ENCODE measurements around the gene ISG20. TPM values are rescaled to one million over a fixed set of nuclear protein-coding genes. Genes with fewer than 3 reads are reported as not detected.

The ISG20 gene
- polyA plus RNA-seq, 2 of the 4 experiments (the other 2 are of a cell fraction) = 7.2 to 47.4 TPM

GRCh38 chr15:88674661-88675060, 35.8 kb downstream of the ISG20 start:
- H3K9me3 ChIP-seq = peaks cover 7% of the 10 kb centered on the region; the same call in 2 of the 3 replicates
- no peak overlapping the region for H3K4me2 ChIP-seq
- ChIA-PET CTCF (interaction anchor here (0.9 to 1.0 kb wide), 2 partner anchors 9 to 10 kb away, joined by 3 to 4 read pairs; no protein-coding TSS in a partner anchor), POLR2A (no interaction called here)
- H3K27ac ChIP-seq = no peak overlapping the region
- ATAC-seq (no peak), FAIRE-seq (peak; percentile 36), DNase-seq (ENCODE audit: low read depth in 1 of 2, low spot score in 1 of 2) (no peak)
- 16% methylated on average over 4 of the region's 4 CpGs for WGBS (ENCODE audit: missing lambda C conversion rate)
- TF ChIP-seq HES2 (IDR thresholded peaks at IDR 0.05) (no peak), CBX8 (IDR thresholded peaks at IDR 0.05) (0 out of 2 replicates have a peak, but pooled peaks have one; percentile 43)
- H3K4me3 ChIP-seq = no peak overlapping the region
- H3K4me1 ChIP-seq = no peaks in the 10 kb centered on the region

GRCh38 chr15:88678755-88679154, 39.9 kb downstream of the ISG20 start:
- Histone ChIP-seq H3K4me1 (no peaks in the 10 kb centered on the region), H3K4me3 (no peak overlapping the region), H3K4me2 (no peak overlapping the region), H3K27ac (no peak overlapping the region), H3K9me3 (0 out of 3 replicates have a peak, but pooled peaks cover 3% of the 10 kb centered on the region)
- 63% methylated on average over 6 of the region's 6 CpGs for WGBS (ENCODE audit: missing lambda C conversion rate)
- ChIA-PET POLR2A (no interaction called here), CTCF (interaction anchor here (0.6 to 3.6 kb wide), 3 partner anchors 22 to 1285 kb away, joined by 3 to 11 read pairs (median 3); no protein-coding TSS in a partner anchor)
- ATAC-seq = no peak
- no peak for FAIRE-seq
- no peak for DNase-seq (ENCODE audit: low read depth in 1 of 2, low spot score in 1 of 2)
- TF ChIP-seq MYC (IDR thresholded peaks at IDR 0.05; ENCODE audit: borderline replicate concordance, low read length) (no peak), CEBPB (IDR thresholded peaks at IDR 0.05) (no peak), ELK1 (IDR thresholded peaks at IDR 0.05; ENCODE audit: low read depth, low read length) (no peak), RCOR1 (IDR thresholded peaks at IDR 0.05; ENCODE audit: low read depth, low read length) (no peak), NFE2L2 (conservative IDR thresholded peaks at IDR 0.05; ENCODE audit: low read length) (no peak), HEYL (CRISPR knock-in tag; IDR thresholded peaks at IDR 0.05) (no peak), JUNB (IDR thresholded peaks at IDR 0.05) (no peak), FOSL2 (IDR thresholded peaks at IDR 0.05) (no peak), FOSL2 (CRISPR knock-in tag; IDR thresholded peaks at IDR 0.05) (no peak), MAZ (IDR thresholded peaks at IDR 0.05; ENCODE audit: borderline replicate concordance, low read depth, low read length) (no peak), MAX (IDR thresholded peaks at IDR 0.05) (no peak), GATA3 (IDR thresholded peaks at IDR 0.05; ENCODE audit: borderline replicate concordance) (no peak), ZC3H11A (IDR thresholded peaks at IDR 0.05) (no peak), SMC3 (IDR thresholded peaks at IDR 0.05) (no peak), TP53 (CRISPR knock-in tag; IDR thresholded peaks at IDR 0.05) (no peak), EHF (CRISPR knock-in tag; IDR thresholded peaks at IDR 0.05) (no peak), HOXB13 (CRISPR knock-in tag; IDR thresholded peaks at IDR 0.05; ENCODE audit: low read depth) (no peak), FOSB (CRISPR knock-in tag; IDR thresholded peaks at IDR 0.05) (no peak)

GRCh38 chr15:88680241-88681001, 41.6 kb downstream of the ISG20 start:
- DNase-seq (ENCODE audit: low read depth in 1 of 2, low spot score in 1 of 2) = no peak
- ChIA-PET POLR2A (no interaction called here), CTCF (interaction anchor here (0.5 to 5.6 kb wide), 4 partner anchors 10 to 181 kb away, joined by 3 to 45 read pairs (median 4); no protein-coding TSS in a partner anchor)
- TF ChIP-seq ZNF302 (CRISPR knock-in tag; IDR thresholded peaks at IDR 0.05) (no peak), SREBF2 (IDR thresholded peaks at IDR 0.05) (no peak), EP300 (IDR thresholded peaks at IDR 0.05) (no peak), CHD2 (IDR thresholded peaks at IDR 0.05; ENCODE audit: low read length, partially characterized antibody) (no peak)
- Histone ChIP-seq H3K9me3 (0 out of 3 replicates have a peak, but pooled peaks cover 3% of the 10 kb centered on the region), H3K27ac (no peak overlapping the region), H3K4me3 (no peak overlapping the region), H3K4me2 (no peak overlapping the region), H3K4me1 (no peaks in the 10 kb centered on the region)
- no peak for ATAC-seq
- no peak for FAIRE-seq
- WGBS (ENCODE audit: missing lambda C conversion rate) = 78% methylated on average over 13 of the region's 13 CpGs

Measured in A549 (cell line).